ENCODE results near the gene MYBPH.

MYBPH gene

GRCh38 chr1:203216274-203217138 is 40.9 kb upstream of the MYBPH start:
- Histone ChIP-seq H3K27ac (ENCODE audit: low read length) (no peak overlapping the region), H3K4me2 (ENCODE audit: low read depth, low read length) (no peak overlapping the region)
- DNase-seq, result peak; percentile 83

GRCh38 chr1:203215573-203215972 is 39.9 kb upstream of the MYBPH start:
- DNase-seq, result no peak
- Histone ChIP-seq H3F3A (ENCODE audit: insufficient read depth, low read length) (no peaks in the 10 kb centered on the region), H3K27me3 (replicated peaks; ENCODE audit: insufficient read depth, low read length) (no peaks in the 10 kb centered on the region), H3K4me1 (ENCODE audit: low read length) (no peaks in the 10 kb centered on the region), H3K27ac (ENCODE audit: low read length) (no peak overlapping the region), H3K9ac (ENCODE audit: low read length) (no peak overlapping the region), H3K79me2 (ENCODE audit: low read length) (no peaks in the 10 kb centered on the region), H3K36me3 (replicated peaks; ENCODE audit: insufficient read depth, low read length) (no peaks in the 10 kb centered on the region), H3K9me3 (replicated peaks; ENCODE audit: insufficient read depth, low read length) (no peaks in the 10 kb centered on the region), H3K4me2 (ENCODE audit: low read depth, low read length) (no peak overlapping the region), H4K20me1 (ENCODE audit: insufficient read depth, low read length) (no peaks in the 10 kb centered on the region), H3K9me2 (replicated peaks; ENCODE audit: insufficient read depth, low read length) (no peaks in the 10 kb centered on the region), H3K4me3 (ENCODE audit: low read length) (no peak overlapping the region), H2AFZ (ENCODE audit: low read length) (no peak overlapping the region)
- TF ChIP-seq EZH2phosphoT487 (IDR thresholded peaks at IDR 0.05; ENCODE audit: low read length) (no peak), EZH2 (optimal IDR thresholded peaks at IDR 0.05; ENCODE audit: low read depth, low read length) (no peak)

More at GRCh38 chr1:203216274-203217138, 40.9 kb upstream of the MYBPH start:
- H3F3A ChIP-seq (ENCODE audit: insufficient read depth, low read length), result no peaks in the 10 kb centered on the region
- H3K4me3 ChIP-seq (ENCODE audit: low read length), result no peak overlapping the region
- TF ChIP-seq CTCF (IDR thresholded peaks at IDR 0.05; ENCODE audit: low read length), result peak; percentile 87
- no peak for TF ChIP-seq EZH2 (optimal IDR thresholded peaks at IDR 0.05; ENCODE audit: low read depth, low read length)
- no peaks in the 10 kb centered on the region for H3K9me3 ChIP-seq (replicated peaks; ENCODE audit: insufficient read depth, low read length)
- H4K20me1 ChIP-seq (ENCODE audit: insufficient read depth, low read length), result no peaks in the 10 kb centered on the region
- no peaks in the 10 kb centered on the region for H3K27me3 ChIP-seq (replicated peaks; ENCODE audit: insufficient read depth, low read length)
- no peaks in the 10 kb centered on the region for H3K9me2 ChIP-seq (replicated peaks; ENCODE audit: insufficient read depth, low read length)
- H3K9ac ChIP-seq (ENCODE audit: low read length), result no peak overlapping the region
- no peak overlapping the region for H2AFZ ChIP-seq (ENCODE audit: low read length)
- no peaks in the 10 kb centered on the region for H3K4me1 ChIP-seq (ENCODE audit: low read length)
- no peaks in the 10 kb centered on the region for H3K36me3 ChIP-seq (replicated peaks; ENCODE audit: insufficient read depth, low read length)
- no peaks in the 10 kb centered on the region for H3K79me2 ChIP-seq (ENCODE audit: low read length)

GRCh38 chr1:203214871-203215270 is 39.2 kb upstream of the MYBPH start:
- no peaks in the 10 kb centered on the region for H3K9me3 ChIP-seq (replicated peaks; ENCODE audit: insufficient read depth, low read length)
- H3K9me2 ChIP-seq (replicated peaks; ENCODE audit: insufficient read depth, low read length), result no peaks in the 10 kb centered on the region
- H3K4me2 ChIP-seq (ENCODE audit: low read depth, low read length), result no peak overlapping the region
- no peak for DNase-seq
- H2AFZ ChIP-seq (ENCODE audit: low read length), result no peak overlapping the region
- H3K4me3 ChIP-seq (ENCODE audit: low read length), result no peak overlapping the region
- no peaks in the 10 kb centered on the region for H3K4me1 ChIP-seq (ENCODE audit: low read length)
- no peaks in the 10 kb centered on the region for H4K20me1 ChIP-seq (ENCODE audit: insufficient read depth, low read length)
- no peaks in the 10 kb centered on the region for H3K79me2 ChIP-seq (ENCODE audit: low read length)
- no peak overlapping the region for H3K27ac ChIP-seq (ENCODE audit: low read length)
- H3K9ac ChIP-seq (ENCODE audit: low read length), result no peak overlapping the region
- H3F3A ChIP-seq (ENCODE audit: insufficient read depth, low read length), result no peaks in the 10 kb centered on the region
- no peaks in the 10 kb centered on the region for H3K27me3 ChIP-seq (replicated peaks; ENCODE audit: insufficient read depth, low read length)
- no peaks in the 10 kb centered on the region for H3K36me3 ChIP-seq (replicated peaks; ENCODE audit: insufficient read depth, low read length)
- TF ChIP-seq EZH2phosphoT487 (IDR thresholded peaks at IDR 0.05; ENCODE audit: low read length) (no peak), CTCF (IDR thresholded peaks at IDR 0.05; ENCODE audit: low read length) (no peak), EZH2 (optimal IDR thresholded peaks at IDR 0.05; ENCODE audit: low read depth, low read length) (no peak)

- no peaks in the 10 kb centered on the region for H3K79me2 ChIP-seq (ENCODE audit: low read length)
- H3K27me3 ChIP-seq (replicated peaks; ENCODE audit: insufficient read depth, low read length), result no peaks in the 10 kb centered on the region
- no peak overlapping the region for H3K4me3 ChIP-seq (ENCODE audit: low read length)
- H4K20me1 ChIP-seq (ENCODE audit: insufficient read depth, low read length), result no peaks in the 10 kb centered on the region
- no peak overlapping the region for H3K4me2 ChIP-seq (ENCODE audit: low read depth, low read length)
- H3K9me3 ChIP-seq (replicated peaks; ENCODE audit: insufficient read depth, low read length), result no peaks in the 10 kb centered on the region
- no peaks in the 10 kb centered on the region for H3F3A ChIP-seq (ENCODE audit: insufficient read depth, low read length)
- no peak for DNase-seq
- H3K36me3 ChIP-seq (replicated peaks; ENCODE audit: insufficient read depth, low read length), result no peaks in the 10 kb centered on the region
- no peak overlapping the region for H3K9ac ChIP-seq (ENCODE audit: low read length)
- no peaks in the 10 kb centered on the region for H3K4me1 ChIP-seq (ENCODE audit: low read length)
- no peak overlapping the region for H2AFZ ChIP-seq (ENCODE audit: low read length)
- TF ChIP-seq CTCF (IDR thresholded peaks at IDR 0.05; ENCODE audit: low read length), result no peak
- no peak for TF ChIP-seq EZH2 (optimal IDR thresholded peaks at IDR 0.05; ENCODE audit: low read depth, low read length)
- no peak for TF ChIP-seq EZH2phosphoT487 (IDR thresholded peaks at IDR 0.05; ENCODE audit: low read length)
- no peak overlapping the region for H3K27ac ChIP-seq (ENCODE audit: low read length)
- H3K9me2 ChIP-seq (replicated peaks; ENCODE audit: insufficient read depth, low read length), result no peaks in the 10 kb centered on the region
These were observed 37.5 kb upstream of the MYBPH start for GRCh38 chr1:203213126-203213525.

All from MM.1S (cell line).